Skeletal muscle satellite cell (primary cell): ENCODE measurements around the gene FOXP1.

Source experiments
- H3K27me3 ChIP-seq: 2 replicates; pipeline ENCODE4 v1.7.0; 2013; ENCODE audit warnings: low read length; ENCODE audit not compliant: control insufficient read depth, insufficient read depth
- H3K36me3 ChIP-seq: 2 replicates; pipeline ENCODE4 v1.7.0; 2013; ENCODE audit warnings: mild to moderate bottlenecking, control low read depth, low read length; ENCODE audit not compliant: insufficient read depth
- H3K4me1 ChIP-seq: 2 replicates; pipeline ENCODE4 v1.7.0; 2013; ENCODE audit warnings: low read length; ENCODE audit not compliant: control insufficient read depth, insufficient read depth
- H3K4me2 ChIP-seq: 2 replicates; pipeline ENCODE4 v1.7.0; 2013; ENCODE audit warnings: mild to moderate bottlenecking, low read length
- H3K4me3 ChIP-seq: 2 replicates; pipeline ENCODE4 v1.7.0; 2013; ENCODE audit warnings: low read length
- H3K9ac ChIP-seq: 2 replicates; pipeline ENCODE4 v1.7.0; 2013; ENCODE audit warnings: mild to moderate bottlenecking, low read depth, low read length, moderate library complexity
- H3K9me3 ChIP-seq: replicated peaks from 2 replicates; pipeline ENCODE4 v1.7.0; 2013; ENCODE audit warnings: mild to moderate bottlenecking, control low read depth, low read length

Gene FOXP1

DNA sequence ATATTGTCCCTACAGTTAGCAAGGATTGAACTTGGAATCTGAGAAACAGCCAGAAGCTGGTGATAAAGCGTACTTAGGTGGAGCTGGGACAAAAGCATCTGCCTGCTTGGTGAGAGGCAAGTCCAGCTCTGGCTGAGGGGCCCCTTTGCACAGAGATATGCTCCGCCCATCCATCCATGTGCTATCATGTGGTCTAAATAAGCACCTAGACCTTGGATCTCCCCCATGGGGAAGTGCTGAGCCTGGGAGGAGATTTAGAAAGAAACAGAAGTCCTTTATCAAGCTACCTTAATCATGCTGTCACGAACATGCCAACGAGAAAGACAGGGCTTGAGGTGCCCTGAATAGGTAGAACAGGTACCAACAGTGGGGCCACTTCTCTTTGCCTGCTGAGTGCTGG lies 369.5 kb downstream of the FOXP1 start:
- Histone ChIP-seq H3K27me3 (no peaks in the 10 kb centered on the region), H3K4me2 (no peak overlapping the region), H3K9me3 (no peaks in the 10 kb centered on the region), H3K4me1 (peaks cover 16% of the 10 kb centered on the region), H3K9ac (no peak overlapping the region), H3K36me3 (no peaks in the 10 kb centered on the region), H3K4me3 (no peak overlapping the region)

DNA sequence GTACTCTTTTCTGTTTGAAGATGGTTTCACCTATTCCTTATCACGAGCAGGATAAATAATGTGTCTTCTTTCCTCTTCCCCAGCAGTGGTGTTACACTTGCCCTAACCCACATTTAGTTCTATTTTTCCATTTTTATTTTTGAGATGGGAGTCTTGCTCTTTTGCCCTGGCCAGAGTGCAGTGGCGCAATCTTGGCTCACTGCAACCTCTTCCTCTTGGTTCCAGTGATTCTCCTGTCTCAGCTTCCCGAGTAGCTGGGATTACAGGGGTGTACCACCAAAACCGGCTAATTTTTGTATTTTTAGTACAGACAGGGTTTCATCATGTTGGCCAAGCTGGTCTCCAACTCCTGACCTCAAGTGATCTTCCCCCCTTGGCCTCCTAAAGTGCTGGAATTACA lies 372.4 kb downstream of the FOXP1 start:
- Histone ChIP-seq H3K4me1 (peaks cover 30% of the 10 kb centered on the region), H3K36me3 (no peaks in the 10 kb centered on the region), H3K27me3 (no peaks in the 10 kb centered on the region), H3K9ac (peak overlapping the region; percentile 50), H3K9me3 (no peaks in the 10 kb centered on the region), H3K4me2 (peak overlapping the region; percentile 66), H3K4me3 (no peak overlapping the region)

DNA sequence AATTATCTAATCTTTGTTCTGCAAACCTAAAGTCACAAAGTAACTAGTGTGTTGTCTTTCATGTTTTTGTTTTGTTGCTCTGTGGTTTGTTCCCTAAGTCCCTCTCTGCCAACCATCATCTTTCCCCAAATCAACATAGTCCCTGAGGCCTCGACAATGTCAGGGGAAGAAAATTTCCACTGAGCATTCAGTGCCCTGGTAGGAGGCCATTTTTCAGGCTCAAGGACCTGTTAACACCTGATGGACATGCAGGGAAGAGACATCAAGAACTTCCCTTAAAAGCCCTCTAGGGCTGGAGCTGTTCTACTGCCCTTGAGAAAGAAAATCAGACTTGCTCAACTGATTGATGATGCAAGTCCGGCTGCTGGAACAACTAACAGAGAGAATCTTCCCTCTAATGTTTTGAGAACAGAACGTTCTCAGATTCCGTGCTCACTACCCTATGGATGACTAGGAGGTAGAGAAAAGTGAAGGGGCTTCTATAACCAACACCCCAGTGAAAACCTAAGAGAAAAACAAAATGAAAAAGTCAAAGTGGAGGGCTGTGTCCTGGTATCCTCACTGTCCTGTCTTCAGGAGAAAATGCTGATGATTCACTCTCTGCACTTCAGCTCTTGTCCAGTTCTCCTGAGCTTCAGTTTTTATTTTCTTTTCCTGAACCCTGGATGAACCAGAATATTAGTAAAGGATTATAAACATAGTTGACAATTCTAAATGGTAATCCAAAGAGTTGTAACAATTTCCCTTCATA lies 373.1 kb downstream of the FOXP1 start:
- H3K4me1 ChIP-seq = peaks cover 32% of the 10 kb centered on the region
- peak overlapping the region; percentile 66 for H3K4me2 ChIP-seq
- H3K36me3 ChIP-seq = no peaks in the 10 kb centered on the region
- H3K9me3 ChIP-seq = no peaks in the 10 kb centered on the region
- H3K4me3 ChIP-seq = peak overlapping the region; percentile 32
- no peaks in the 10 kb centered on the region for H3K27me3 ChIP-seq
- peak overlapping the region; percentile 50 for H3K9ac ChIP-seq

DNA sequence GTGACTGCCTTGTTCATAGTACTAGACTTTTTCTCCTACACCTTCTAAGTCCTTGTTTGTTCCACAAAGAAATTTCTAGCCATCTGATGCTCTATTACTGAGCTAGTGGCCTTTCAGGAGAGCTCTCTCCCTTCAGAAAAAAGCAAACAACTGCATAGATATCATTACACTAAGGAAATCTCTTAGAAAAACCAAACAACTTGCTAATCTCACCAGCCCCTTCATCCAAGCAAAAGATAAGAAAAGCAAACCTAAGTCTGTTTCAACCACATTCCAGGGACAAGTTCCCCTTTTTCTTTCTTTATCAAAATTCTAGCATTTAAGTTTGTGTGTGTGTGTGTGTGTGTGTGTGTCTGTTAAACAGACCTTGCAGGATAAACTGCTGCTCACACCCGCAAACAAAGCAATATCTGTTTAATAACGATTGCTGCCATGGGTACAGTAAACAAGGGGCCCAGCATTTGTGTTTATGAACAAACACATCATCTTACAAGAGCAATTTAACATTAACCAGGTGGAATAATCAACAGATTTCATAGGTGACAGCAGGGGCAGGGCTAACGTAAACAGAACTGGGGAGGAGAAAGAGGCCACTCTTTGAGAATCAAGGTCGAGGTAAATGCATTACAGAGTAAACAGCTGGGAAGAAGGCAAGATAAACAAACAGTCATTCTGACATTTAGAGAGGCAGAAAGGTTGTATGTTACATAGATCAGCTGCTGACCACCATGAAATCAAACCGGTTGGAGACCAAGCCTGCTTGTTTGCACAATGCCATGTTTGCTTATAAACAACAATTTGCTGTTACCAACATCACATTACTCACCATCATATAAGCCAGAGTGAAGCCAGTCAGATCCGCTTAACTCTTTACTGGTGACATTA lies 375.1 kb downstream of the FOXP1 start:
- Histone ChIP-seq H3K4me1 (peaks cover 32% of the 10 kb centered on the region), H3K4me3 (no peak overlapping the region), H3K27me3 (no peaks in the 10 kb centered on the region), H3K9ac (no peak overlapping the region), H3K9me3 (no peaks in the 10 kb centered on the region), H3K4me2 (no peak overlapping the region), H3K36me3 (no peaks in the 10 kb centered on the region)

DNA sequence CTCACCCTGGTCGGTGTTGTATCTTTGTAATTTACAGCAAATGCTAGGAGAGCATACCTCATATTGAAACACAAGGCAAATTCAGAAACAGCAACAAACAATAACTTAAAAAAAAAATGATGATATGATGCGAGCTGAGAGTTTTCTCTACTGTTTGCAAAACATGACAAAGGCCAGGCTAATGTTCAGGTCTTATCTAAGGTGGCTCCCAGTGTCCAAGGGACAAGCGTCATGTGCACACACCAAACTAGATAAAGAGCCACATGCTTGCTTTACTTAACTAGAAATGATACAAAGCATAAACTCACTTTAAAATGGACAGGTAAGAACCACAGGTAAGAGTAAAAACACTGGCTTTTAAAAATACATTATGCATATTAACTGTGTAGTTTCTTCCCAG lies 375.9 kb downstream of the FOXP1 start:
- H3K4me2 ChIP-seq = no peak overlapping the region
- no peaks in the 10 kb centered on the region for H3K27me3 ChIP-seq
- no peak overlapping the region for H3K9ac ChIP-seq
- no peaks in the 10 kb centered on the region for H3K9me3 ChIP-seq
- H3K36me3 ChIP-seq = no peaks in the 10 kb centered on the region
- H3K4me3 ChIP-seq = no peak overlapping the region
- peaks cover 32% of the 10 kb centered on the region for H3K4me1 ChIP-seq

DNA sequence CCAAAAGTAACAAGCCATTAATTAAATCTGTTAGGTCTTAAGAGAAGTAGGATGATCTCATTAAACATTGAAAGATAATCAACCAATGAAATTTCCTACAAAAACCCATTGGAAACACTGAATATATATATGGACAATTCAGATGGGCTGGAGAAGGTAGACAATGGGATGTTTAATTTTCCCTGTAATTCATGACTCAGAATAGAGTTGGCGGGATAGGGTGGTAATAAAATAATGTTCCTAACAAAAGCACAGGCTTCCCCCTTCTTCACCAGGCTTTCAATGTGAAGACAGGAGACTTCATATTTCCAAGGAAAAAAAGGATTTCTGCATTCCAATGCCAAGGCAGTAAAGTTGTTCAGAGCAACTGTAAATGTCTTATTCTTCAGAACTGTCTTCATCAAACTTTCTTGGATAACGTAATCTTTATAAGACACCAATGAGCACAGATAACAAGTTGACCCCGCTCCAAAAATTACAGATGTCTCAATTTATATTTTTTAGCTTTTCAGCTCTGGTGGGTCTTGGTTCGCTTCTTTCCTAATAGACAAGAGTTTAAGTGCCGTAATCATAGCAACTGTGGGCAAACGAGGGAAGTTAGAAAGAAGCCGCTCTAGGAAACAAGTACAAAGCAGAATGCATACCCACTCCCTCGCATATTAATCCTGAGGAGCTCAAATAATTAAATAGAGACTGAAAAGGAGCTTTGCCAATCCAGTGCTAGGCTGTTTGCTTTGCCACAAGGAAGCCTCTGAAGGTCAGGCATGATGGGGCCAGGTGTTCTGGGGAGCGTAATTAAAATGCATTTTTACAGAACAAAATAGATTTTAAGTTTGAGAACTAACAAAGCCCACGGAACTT lies 377.0 kb downstream of the FOXP1 start:
- Histone ChIP-seq H3K4me1 (peaks cover 37% of the 10 kb centered on the region), H3K4me3 (no peak overlapping the region), H3K9ac (no peak overlapping the region), H3K9me3 (no peaks in the 10 kb centered on the region), H3K27me3 (no peaks in the 10 kb centered on the region), H3K4me2 (no peak overlapping the region), H3K36me3 (no peaks in the 10 kb centered on the region)

DNA sequence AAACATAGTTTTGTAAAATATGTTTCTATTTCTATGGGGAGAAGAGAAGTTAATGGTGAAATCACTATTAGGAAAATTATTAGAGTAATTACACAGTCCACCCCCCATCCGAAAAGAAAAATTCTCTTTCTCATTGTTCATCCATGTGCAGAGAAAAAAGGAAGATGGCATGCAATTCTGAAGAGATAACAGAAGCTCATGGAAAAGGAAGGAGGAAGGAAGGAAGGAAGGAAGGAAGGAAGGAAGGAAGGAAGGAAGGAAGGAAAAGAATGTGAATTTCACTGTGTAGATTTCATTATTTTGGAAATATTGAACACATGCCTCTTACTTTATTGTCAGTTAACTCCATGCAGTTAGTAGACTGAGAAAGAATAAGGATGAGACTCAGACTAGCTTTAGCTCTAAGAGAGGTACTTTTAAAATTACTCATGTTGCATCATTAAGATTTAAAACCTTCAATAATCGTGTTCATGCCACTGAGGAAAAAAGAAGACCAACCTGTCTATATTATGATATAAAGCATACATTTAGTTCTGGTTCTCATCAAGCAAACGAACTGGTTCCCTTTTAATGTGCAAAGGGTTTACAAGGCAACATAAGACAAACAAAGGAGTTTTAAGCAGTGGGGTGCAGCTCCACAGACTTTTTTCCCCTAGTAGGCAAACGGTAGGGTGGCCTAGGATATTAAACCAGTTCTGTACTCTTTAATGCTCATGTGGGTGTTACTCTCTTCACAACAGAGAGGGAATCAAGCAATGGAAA lies 379.6 kb downstream of the FOXP1 start:
- Histone ChIP-seq H3K4me2 (no peak overlapping the region), H3K36me3 (no peaks in the 10 kb centered on the region), H3K27me3 (no peaks in the 10 kb centered on the region), H3K4me3 (no peak overlapping the region), H3K4me1 (peaks cover 20% of the 10 kb centered on the region), H3K9ac (no peak overlapping the region), H3K9me3 (no peaks in the 10 kb centered on the region)

DNA sequence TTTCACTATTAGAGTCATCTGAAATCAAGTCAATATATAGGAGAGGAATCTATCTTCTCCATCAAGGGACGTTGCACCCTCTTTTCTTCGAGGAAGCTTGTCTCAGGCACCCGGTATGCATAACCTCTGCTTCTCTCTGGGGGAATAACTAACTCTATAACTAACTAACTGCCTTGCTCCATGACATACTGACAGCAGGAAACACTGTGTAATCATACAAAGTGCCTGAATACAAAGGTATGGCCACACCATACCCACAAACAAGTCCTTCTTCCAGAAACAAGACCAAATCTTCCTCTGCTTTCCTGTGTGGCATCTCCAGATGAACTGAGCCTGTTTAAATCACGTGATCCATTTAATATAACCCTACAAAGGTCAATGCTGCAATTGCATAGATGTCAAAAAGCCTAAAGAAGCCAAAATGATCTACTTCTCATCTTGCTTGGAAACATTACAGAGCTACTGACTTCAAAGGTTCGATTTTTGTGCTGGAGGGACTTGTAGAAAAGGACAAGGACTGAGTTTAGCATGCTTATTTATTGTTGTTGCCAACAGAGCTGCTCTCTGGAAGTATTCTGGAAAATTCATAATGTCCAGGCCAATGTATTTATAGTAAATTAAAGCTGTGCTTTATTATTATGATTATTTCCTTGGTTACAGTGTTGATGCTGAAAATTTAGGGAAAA lies 380.5 kb downstream of the FOXP1 start:
- Histone ChIP-seq H3K4me1 (peaks cover 18% of the 10 kb centered on the region), H3K4me3 (no peak overlapping the region), H3K9ac (no peak overlapping the region), H3K27me3 (no peaks in the 10 kb centered on the region), H3K4me2 (no peak overlapping the region), H3K36me3 (no peaks in the 10 kb centered on the region), H3K9me3 (no peaks in the 10 kb centered on the region)

DNA sequence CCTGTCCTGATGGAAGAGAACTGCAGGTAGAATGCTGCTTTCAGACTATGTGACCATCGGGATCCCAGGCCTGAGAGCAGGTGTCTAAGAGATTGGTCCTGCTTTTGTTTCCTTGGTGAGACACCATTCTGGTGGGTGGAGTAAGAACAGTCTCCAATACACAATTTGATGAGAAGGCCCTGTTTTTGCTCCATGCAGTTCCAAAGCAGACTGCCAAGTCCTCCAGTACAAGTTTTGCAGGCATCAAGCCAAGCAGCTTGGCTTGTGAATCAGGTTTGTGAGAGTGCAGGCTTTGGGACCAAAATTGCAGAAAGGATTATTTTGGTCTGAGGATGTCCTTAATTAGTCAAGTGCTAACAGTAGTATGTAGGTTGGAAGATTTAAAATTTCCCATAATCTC lies 381.6 kb downstream of the FOXP1 start:
- H3K4me1 ChIP-seq = peaks cover 28% of the 10 kb centered on the region
- no peak overlapping the region for H3K4me3 ChIP-seq
- H3K4me2 ChIP-seq = no peak overlapping the region
- H3K27me3 ChIP-seq = no peaks in the 10 kb centered on the region
- no peaks in the 10 kb centered on the region for H3K36me3 ChIP-seq
- H3K9me3 ChIP-seq = no peaks in the 10 kb centered on the region
- H3K9ac ChIP-seq = no peak overlapping the region

DNA sequence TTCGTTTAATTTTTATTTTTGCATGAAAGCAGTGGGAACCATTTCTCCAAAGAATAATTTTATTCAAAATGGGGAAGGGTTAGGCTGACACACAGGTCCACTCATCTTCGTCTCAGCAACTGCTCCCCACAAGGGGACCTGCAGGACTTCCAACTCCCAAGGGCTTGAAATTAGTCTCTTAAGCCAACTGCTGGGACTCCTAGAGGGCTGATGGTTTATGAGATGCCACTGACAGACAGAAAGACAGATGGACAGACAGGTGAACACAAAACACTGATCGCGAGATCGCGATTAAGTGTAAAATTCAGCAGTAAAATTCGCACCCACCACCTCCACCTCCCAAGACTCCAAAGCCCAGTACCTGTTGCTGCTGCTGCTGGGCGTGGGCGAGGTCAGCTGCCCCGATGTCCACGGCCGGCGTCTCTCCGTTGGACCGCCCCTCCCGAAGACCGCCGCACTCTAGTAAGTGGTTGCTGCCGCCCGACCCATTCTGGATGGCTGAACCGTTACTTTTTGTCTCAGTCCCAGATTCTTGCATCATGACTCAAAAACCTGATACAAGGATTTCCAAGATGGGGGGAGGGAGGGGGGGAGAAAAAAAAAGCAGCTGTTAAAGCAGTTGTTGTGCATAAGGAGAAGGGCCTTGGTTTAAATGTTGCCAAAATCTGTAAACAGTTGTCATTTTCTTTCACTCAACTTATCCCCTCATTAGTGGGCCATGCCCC lies 385.5 kb downstream of the FOXP1 start:
- no peaks in the 10 kb centered on the region for H3K9me3 ChIP-seq
- H3K4me3 ChIP-seq = peak overlapping the region; percentile 77
- H3K36me3 ChIP-seq = no peaks in the 10 kb centered on the region
- H3K9ac ChIP-seq = peak overlapping the region; percentile 80
- H3K4me2 ChIP-seq = peak overlapping the region; percentile 84
- H3K4me1 ChIP-seq = peaks cover 50% of the 10 kb centered on the region
- H3K27me3 ChIP-seq = no peaks in the 10 kb centered on the region
